DOHH2 (cell line): ENCODE results near the gene ACOX3.
"Not testable (repeated sequence)": the region's sequence is repeated elsewhere in the genome, so short reads cannot be mapped to it uniquely, and the experiment has no call there.

ENCODE experiments used
- H3F3A ChIP-seq: fragments of 200-600 bp; sonication (generic), shearing (Covaris generic); 2 replicates; pipeline ENCODE4 v1.6.0; 2016; ENCODE audit warnings: antibody characterized with exemption, mild to moderate bottlenecking; ENCODE audit not compliant: control insufficient read depth, insufficient read depth
- H3K27ac ChIP-seq: fragments of 200-600 bp; sonication (generic); 2 replicates; pipeline ENCODE4 v1.5.1; 2014; ENCODE audit warnings: low read depth, mild to moderate bottlenecking, low read length, moderate library complexity
- H3K27me3 ChIP-seq: fragments of 200-600 bp; sonication (generic); 2 replicates; pipeline ENCODE4 v1.6.1; 2014; ENCODE audit warnings: mild to moderate bottlenecking, low read length, mixed read lengths; ENCODE audit not compliant: control insufficient read depth
- H3K36me3 ChIP-seq: fragments of 200-600 bp; sonication (generic); 2 replicates; pipeline ENCODE4 v1.6.1; 2014; ENCODE audit warnings: mild to moderate bottlenecking, low read length, moderate library complexity, mixed read lengths; ENCODE audit not compliant: control insufficient read depth
- H3K4me1 ChIP-seq: fragments of 200-600 bp; sonication (generic); 2 replicates; pipeline ENCODE4 v1.6.1; 2014; ENCODE audit warnings: mild to moderate bottlenecking, low read length, mixed read lengths; ENCODE audit not compliant: control insufficient read depth
- H3K4me2 ChIP-seq: fragments of 200-600 bp; sonication (generic); 2 replicates; pipeline ENCODE4 v1.6.0; 2014; ENCODE audit warnings: mild to moderate bottlenecking, low read length, moderate library complexity
- H3K4me3 ChIP-seq: fragments of 200-600 bp; sonication (generic); 2 replicates; pipeline ENCODE4 v1.5.1; 2014; ENCODE audit warnings: mild to moderate bottlenecking, low read length, mixed read lengths
- H3K79me2 ChIP-seq: fragments of 200-600 bp; sonication (generic); 2 replicates; pipeline ENCODE4 v1.6.1; 2014; ENCODE audit warnings: mild to moderate bottlenecking, low read length, mixed read lengths; ENCODE audit not compliant: control insufficient read depth
- H3K9me2 ChIP-seq: fragments of 200-600 bp; sonication (generic); replicated peaks from 2 replicates; pipeline ENCODE4 v1.6.1; 2014; ENCODE audit warnings: mild to moderate bottlenecking, low read length, mixed read lengths; ENCODE audit not compliant: control insufficient read depth
- H3K9me3 ChIP-seq: fragments of 200-600 bp; sonication (generic); 2 replicates; pipeline ENCODE4 v1.6.1; 2014; ENCODE audit warnings: antibody characterized with exemption, low read length, mixed read lengths; ENCODE audit not compliant: control insufficient read depth, insufficient read depth
- H4K20me1 ChIP-seq: fragments of 200-600 bp; sonication (generic); 2 replicates; pipeline ENCODE4 v1.6.0; 2014; ENCODE audit warnings: low read depth, mild to moderate bottlenecking, antibody characterized with exemption, low read length, moderate library complexity; ENCODE audit not compliant: control insufficient read depth, insufficient read depth
- CTCF ChIP-seq: fragments of 200-600 bp; sonication (generic); IDR thresholded peaks from one replicate; pipeline ENCODE4 v1.5.1; 2014; ENCODE audit warnings: antibody characterized with exemption, mild to moderate bottlenecking, low read depth, low read length; ENCODE audit not compliant: poor library complexity, severe bottlenecking
- EZH2phosphoT487 ChIP-seq: fragments of 200-600 bp; sonication (generic); IDR thresholded peaks from 2 replicates; pipeline ENCODE4 v1.6.1; 2017; ENCODE audit warnings: borderline replicate concordance, mild to moderate bottlenecking, antibody characterized with exemption, low read length, moderate library complexity, mixed read lengths

Gene ACOX3

GRCh38 chr4:8406887-8407286, 33.6 kb downstream of the ACOX3 start:
- not testable (repeated sequence) for H4K20me1 ChIP-seq, H3F3A ChIP-seq, H3K4me2 ChIP-seq, H3K27me3 ChIP-seq, H3K9me2 ChIP-seq, H3K27ac ChIP-seq, H3K79me2 ChIP-seq, H3K36me3 ChIP-seq, H3K9me3 ChIP-seq, H3K4me3 ChIP-seq
- peaks cover 19% of the 10 kb centered on the region for H3K4me1 ChIP-seq
- TF ChIP-seq CTCF = peak; percentile 26

DNA sequence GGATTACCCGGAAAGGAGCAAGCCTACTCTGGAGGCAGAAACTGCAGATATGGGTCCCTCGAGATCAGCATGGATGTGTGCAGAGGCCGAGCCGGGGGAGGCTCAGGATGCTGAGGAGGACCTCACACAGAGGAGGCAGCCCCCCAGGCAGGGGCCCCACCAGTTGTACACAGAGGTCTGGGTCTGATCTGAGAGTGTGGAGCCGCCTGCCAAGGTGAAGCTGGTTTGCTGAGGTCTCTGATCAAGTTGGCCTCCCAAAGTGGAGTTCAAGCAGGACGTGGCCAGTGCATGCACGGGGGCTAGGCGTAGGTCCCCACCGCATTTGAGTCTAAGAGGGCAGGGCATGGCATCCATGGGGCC, 35.0 kb downstream of the ACOX3 start:
- TF ChIP-seq CTCF (no peak), EZH2phosphoT487 (no peak)
- Histone ChIP-seq H3K4me1 (peaks cover 30% of the 10 kb centered on the region), H3K4me3 (no peak overlapping the region), H3K27me3 (no peaks in the 10 kb centered on the region), H3K36me3 (peaks cover 3% of the 10 kb centered on the region; the same call in 1 of the 2 replicates), H3K79me2 (no peaks in the 10 kb centered on the region), H4K20me1 (no peaks in the 10 kb centered on the region), H3K9me3 (no peaks in the 10 kb centered on the region), H3F3A (peaks cover 3% of the 10 kb centered on the region; the same call in 1 of the 2 replicates), H3K27ac (no peak overlapping the region), H3K4me2 (no peak overlapping the region), H3K9me2 (no peaks in the 10 kb centered on the region)

- H3K27ac ChIP-seq = no peak overlapping the region
- H3K4me1 ChIP-seq = peaks cover 27% of the 10 kb centered on the region
- H3K4me2 ChIP-seq = no peak overlapping the region
- TF ChIP-seq EZH2phosphoT487 (no peak), CTCF (no peak)
- no peaks in the 10 kb centered on the region for H3K79me2 ChIP-seq
- no peak overlapping the region for H3K4me3 ChIP-seq
- H3K36me3 ChIP-seq = peaks cover under 1% of the 10 kb centered on the region; the same call in 1 of the 2 replicates
- H3F3A ChIP-seq = peaks cover 6% of the 10 kb centered on the region; the same call in 1 of the 2 replicates
- no peaks in the 10 kb centered on the region for H3K27me3 ChIP-seq
- no peaks in the 10 kb centered on the region for H3K9me3 ChIP-seq
- H4K20me1 ChIP-seq = no peaks in the 10 kb centered on the region
- no peaks in the 10 kb centered on the region for H3K9me2 ChIP-seq
Observed at GRCh38 chr4:8404791-8405515, 35.6 kb downstream of the ACOX3 start.
